Fibroblast of pulmonary artery (primary cell): ENCODE measurements around the gene RBM20.

Source experiments
- DNase-seq: peaks from one replicate; pipeline ENCODE4 v3.0.0-alpha.2; 2010; ENCODE audit warnings: low read depth
- H3K4me3 ChIP-seq: replicated peaks from 2 replicates; pipeline ENCODE4 v1.5.1; 2011; ENCODE audit warnings: low read depth, mild to moderate bottlenecking, control low read depth, low read length, moderate library complexity
- CTCF ChIP-seq: IDR thresholded peaks from 2 replicates; pipeline ENCODE4 v1.5.1; 2011; ENCODE audit warnings: mild to moderate bottlenecking, control low read depth, low read length, inconsistent platforms; ENCODE audit errors: missing control alignments

The RBM20 gene

GRCh38 chr10:110811791-110812581 lies 167.8 kb downstream of the RBM20 start:
- no peak overlapping the region for H3K4me3 ChIP-seq
- no peak for DNase-seq
- no peak for TF ChIP-seq CTCF

- no peak for TF ChIP-seq CTCF
- no peak overlapping the region for H3K4me3 ChIP-seq
- DNase-seq: no peak
These were observed 168.4 kb downstream of the RBM20 start for GRCh38 chr10:110812583-110812982.

GRCh38 chr10:110813743-110814472 lies 169.8 kb downstream of the RBM20 start:
- H3K4me3 ChIP-seq: no peak overlapping the region
- no peak for DNase-seq
- TF ChIP-seq CTCF: no peak

GRCh38 chr10:110815354-110816004 lies 171.3 kb downstream of the RBM20 start:
- no peak for TF ChIP-seq CTCF
- no peak for DNase-seq

GRCh38 chr10:110817614-110818013 lies 173.5 kb downstream of the RBM20 start:
- no peak for DNase-seq
- no peak for TF ChIP-seq CTCF
- no peak overlapping the region for H3K4me3 ChIP-seq

More at GRCh38 chr10:110815354-110816004, 171.3 kb downstream of the RBM20 start:
- H3K4me3 ChIP-seq: no peak overlapping the region

GRCh38 chr10:110818311-110819256 lies 174.4 kb downstream of the RBM20 start:
- no peak for DNase-seq
- no peak for TF ChIP-seq CTCF
- no peak overlapping the region for H3K4me3 ChIP-seq
